OCI-LY3 (cell line): Measurements from ENCODE around the gene ASIC4.

Experiments used
- H2AFZ ChIP-seq: fragments of 200-600, 300-600 bp; shearing (Covaris generic); 2 replicates; pipeline ENCODE4 v1.6.0; 2014; ENCODE audit warnings: antibody characterized with exemption, low read depth, low read length
- H3K27ac ChIP-seq: fragments of 200-600, 300-600 bp; sonication (generic); 2 replicates; pipeline ENCODE4 v1.5.1; 2014; ENCODE audit warnings: mild to moderate bottlenecking, low read length, moderate library complexity, mixed read lengths
- H3K27me3 ChIP-seq: fragments of 200-600, 300-600 bp; sonication (generic); 2 replicates; pipeline ENCODE4 v1.6.1; 2014; ENCODE audit warnings: low read depth, low read length, mixed read lengths
- H3K36me3 ChIP-seq: fragments of 200-600, 300-600 bp; sonication (generic); replicated peaks from 2 replicates; pipeline ENCODE3; 2014; ENCODE audit warnings: low read depth, low read length, mixed read lengths
- H3K4me1 ChIP-seq: fragments of 300-600, 200-600 bp; sonication (generic); 2 replicates; pipeline ENCODE4 v1.6.1; 2014; ENCODE audit warnings: low read length, mixed read lengths
- H3K4me2 ChIP-seq: fragments of 200-600, 300-600 bp; sonication (generic); 2 replicates; pipeline ENCODE4 v1.6.1; 2014; ENCODE audit warnings: low read length, mixed read lengths
- H3K4me3 ChIP-seq: fragments of 300-600, 200-600 bp; sonication (generic); 2 replicates; pipeline ENCODE4 v1.5.1; 2014; ENCODE audit warnings: antibody characterized with exemption, mild to moderate bottlenecking, low read length, moderate library complexity
- H3K79me2 ChIP-seq: fragments of 300-600, 200-600 bp; shearing (Covaris generic); 2 replicates; pipeline ENCODE4 v1.6.1; 2014; ENCODE audit warnings: mild to moderate bottlenecking, low read length, mixed read lengths
- H3K9ac ChIP-seq: fragments of 300-600, 200-600 bp; shearing (Covaris generic); 2 replicates; pipeline ENCODE4 v1.6.0; 2014; ENCODE audit warnings: mild to moderate bottlenecking, low read length, moderate library complexity
- H3K9me3 ChIP-seq: fragments of 200-600, 300-600 bp; shearing (Covaris generic); 2 replicates; pipeline ENCODE4 v1.6.1; 2014; ENCODE audit warnings: low read length, mixed read lengths; ENCODE audit not compliant: insufficient read depth
- H4K20me1 ChIP-seq: fragments of 200-600, 300-600 bp; sonication (generic); 2 replicates; pipeline ENCODE4 v1.6.1; 2016; ENCODE audit warnings: low read length, mixed read lengths; ENCODE audit not compliant: insufficient read depth
- EZH2phosphoT487 ChIP-seq: fragments of 200-600 bp; shearing (Covaris generic); IDR thresholded peaks from 2 replicates; pipeline ENCODE4 v1.6.1; 2018; ENCODE audit warnings: antibody characterized with exemption, mixed run types, low read depth
- TF ChIP-seq, protein P1 (sequence below): fragments of 200-600, 300-600 bp; sonication (generic); IDR thresholded peaks from 2 replicates; pipeline ENCODE4 v1.5.1; 2014; ENCODE audit warnings: antibody characterized with exemption, low read length, low read depth

The ASIC4 gene

DNA sequence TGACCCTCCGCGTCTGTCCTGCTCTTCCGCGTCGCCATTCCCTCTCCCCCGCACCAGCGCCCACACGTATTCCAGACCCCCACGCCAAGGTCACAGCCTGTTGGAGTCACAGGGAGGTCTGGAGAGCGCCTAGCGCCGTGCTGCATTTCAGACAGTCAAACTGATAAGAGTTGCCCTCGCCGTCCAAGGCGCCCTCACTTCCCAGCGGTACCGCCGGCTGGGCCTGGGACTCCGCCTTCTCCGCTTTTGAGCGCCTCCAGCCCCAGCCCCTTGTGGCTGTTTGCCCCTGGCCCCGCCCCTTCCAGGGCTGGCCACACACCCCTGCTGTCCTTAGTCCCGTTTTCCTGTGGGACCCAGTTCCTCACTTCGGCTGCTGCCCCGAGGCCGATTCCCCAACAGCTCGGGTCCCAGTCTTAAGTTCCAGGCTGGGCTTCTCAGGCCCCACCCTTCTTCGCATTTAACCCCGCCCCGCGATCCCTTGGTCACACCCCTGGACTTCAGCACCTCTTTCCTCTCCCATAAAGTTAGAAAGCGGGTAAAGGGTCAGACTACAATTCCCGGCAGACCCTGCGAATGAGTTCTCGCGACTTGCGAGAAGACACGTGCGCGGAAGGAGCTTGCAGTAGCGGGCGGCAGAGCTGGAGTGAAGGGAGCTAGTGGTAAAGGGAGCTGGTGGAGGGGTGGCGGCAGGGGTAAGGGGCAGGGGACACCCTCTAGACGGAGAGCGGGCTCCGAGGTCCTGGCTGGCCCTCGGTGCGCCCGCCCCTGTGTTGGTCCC is 15.8 kb upstream of the ASIC4 start, which contains the start of gene GMPPA:
Gene GMPPA, plus strand, starts transcription at position 612 of the 778 bp plus-strand sequence. CDS start 1,085 bp downstream, outside the sequence.
- Histone ChIP-seq H2AFZ (peak within 1 kb of the TSS; percentile 64; the same call in 1 of the 2 replicates), H3K4me1 (peaks cover 11% of the 10 kb centered on the region), H3K36me3 (no peaks in the 10 kb centered on the region), H3K27ac (peak within 1 kb of the TSS; percentile 29; the same call in 1 of the 2 replicates), H3K4me2 (peak within 1 kb of the TSS; percentile 91), H3K9me3 (no peaks in the 10 kb centered on the region), H3K79me2 (peaks cover 11% of the 10 kb centered on the region), H4K20me1 (no peaks in the 10 kb centered on the region), H3K27me3 (peaks cover 8% of the 10 kb centered on the region; the same call in 1 of the 2 replicates), H3K4me3 (peak within 1 kb of the TSS; percentile 98), H3K9ac (peak within 1 kb of the TSS; percentile 88)
- TF ChIP-seq, protein P1, sequence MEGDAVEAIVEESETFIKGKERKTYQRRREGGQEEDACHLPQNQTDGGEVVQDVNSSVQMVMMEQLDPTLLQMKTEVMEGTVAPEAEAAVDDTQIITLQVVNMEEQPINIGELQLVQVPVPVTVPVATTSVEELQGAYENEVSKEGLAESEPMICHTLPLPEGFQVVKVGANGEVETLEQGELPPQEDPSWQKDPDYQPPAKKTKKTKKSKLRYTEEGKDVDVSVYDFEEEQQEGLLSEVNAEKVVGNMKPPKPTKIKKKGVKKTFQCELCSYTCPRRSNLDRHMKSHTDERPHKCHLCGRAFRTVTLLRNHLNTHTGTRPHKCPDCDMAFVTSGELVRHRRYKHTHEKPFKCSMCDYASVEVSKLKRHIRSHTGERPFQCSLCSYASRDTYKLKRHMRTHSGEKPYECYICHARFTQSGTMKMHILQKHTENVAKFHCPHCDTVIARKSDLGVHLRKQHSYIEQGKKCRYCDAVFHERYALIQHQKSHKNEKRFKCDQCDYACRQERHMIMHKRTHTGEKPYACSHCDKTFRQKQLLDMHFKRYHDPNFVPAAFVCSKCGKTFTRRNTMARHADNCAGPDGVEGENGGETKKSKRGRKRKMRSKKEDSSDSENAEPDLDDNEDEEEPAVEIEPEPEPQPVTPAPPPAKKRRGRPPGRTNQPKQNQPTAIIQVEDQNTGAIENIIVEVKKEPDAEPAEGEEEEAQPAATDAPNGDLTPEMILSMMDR: no peak
- TF ChIP-seq EZH2phosphoT487: no peak

DNA sequence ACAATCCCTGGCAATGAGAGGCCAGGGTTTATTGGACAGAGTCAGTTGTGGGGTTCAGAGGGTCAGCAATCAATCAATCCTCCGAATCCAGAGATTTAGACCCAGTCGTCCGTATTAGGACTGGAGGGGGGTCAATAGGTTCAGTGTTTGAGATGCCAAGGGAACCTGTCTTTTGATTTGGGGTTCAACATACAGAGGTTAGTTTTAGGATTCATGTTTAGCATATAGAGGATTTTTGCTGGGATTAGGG is 15.3 kb upstream of the ASIC4 start:
- Histone ChIP-seq H3K27ac (no peak overlapping the region), H3K4me1 (peaks cover 11% of the 10 kb centered on the region), H3K36me3 (no peaks in the 10 kb centered on the region), H3K27me3 (peaks cover 8% of the 10 kb centered on the region; the same call in 1 of the 2 replicates), H3K9me3 (no peaks in the 10 kb centered on the region), H3K4me2 (peak overlapping the region; percentile 91), H3K4me3 (peak overlapping the region; percentile 98), H3K79me2 (peaks cover 11% of the 10 kb centered on the region), H4K20me1 (no peaks in the 10 kb centered on the region), H3K9ac (peak overlapping the region; percentile 88), H2AFZ (no peak overlapping the region)
- no peak for TF ChIP-seq EZH2phosphoT487
- TF ChIP-seq, protein P1: no peak

DNA sequence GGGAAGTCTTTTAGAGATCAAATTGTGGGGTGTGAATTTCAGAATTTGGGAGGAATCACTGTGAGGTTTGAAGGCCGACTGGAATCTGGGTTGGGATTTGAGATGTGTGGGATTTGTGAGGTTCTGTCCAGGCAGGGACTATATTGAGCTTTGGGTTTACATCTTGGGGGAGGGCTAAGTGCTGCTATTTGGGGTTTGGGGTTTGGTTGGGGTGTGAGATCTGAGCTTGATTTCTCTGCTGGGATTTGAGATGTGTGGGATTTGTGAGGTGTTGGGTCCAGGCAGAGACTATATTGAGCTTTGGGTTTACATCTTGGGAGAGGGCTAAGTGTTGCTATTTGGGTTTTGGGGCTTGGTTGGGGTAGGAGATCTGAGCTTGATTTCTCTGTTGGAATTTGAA is 14.7 kb upstream of the ASIC4 start:
- Histone ChIP-seq H4K20me1 (no peaks in the 10 kb centered on the region), H3K9me3 (no peaks in the 10 kb centered on the region), H3K4me2 (peak overlapping the region; percentile 91), H3K79me2 (peaks cover 11% of the 10 kb centered on the region), H3K27ac (no peak overlapping the region), H3K36me3 (no peaks in the 10 kb centered on the region), H3K9ac (peak overlapping the region; percentile 88), H3K27me3 (peaks cover 7% of the 10 kb centered on the region; the same call in 1 of the 2 replicates), H2AFZ (no peak overlapping the region), H3K4me1 (peaks cover 11% of the 10 kb centered on the region), H3K4me3 (peak overlapping the region; percentile 98)
- TF ChIP-seq, protein P1: no peak
- TF ChIP-seq EZH2phosphoT487: no peak

DNA sequence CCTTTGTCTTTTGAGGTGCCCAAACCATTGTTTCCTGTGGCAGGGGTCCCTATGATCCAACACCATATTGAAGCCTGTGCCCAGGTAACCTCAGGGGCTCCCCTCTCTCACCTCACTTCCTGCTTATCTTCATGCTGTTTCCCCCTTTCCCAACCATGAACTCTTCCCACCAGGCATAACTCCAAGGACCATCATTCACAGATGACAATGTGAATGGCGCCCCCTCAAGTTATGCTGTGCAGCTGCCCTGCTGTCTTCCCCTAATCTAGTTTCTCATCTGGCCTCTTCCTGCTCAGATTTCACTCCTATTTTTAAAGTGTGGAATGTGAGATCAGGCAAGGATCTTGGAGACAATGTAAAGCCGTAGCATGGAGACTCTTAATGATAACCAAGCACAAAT is 14.1 kb upstream of the ASIC4 start:
- no peaks in the 10 kb centered on the region for H4K20me1 ChIP-seq
- peaks cover 11% of the 10 kb centered on the region for H3K4me1 ChIP-seq
- H3K27me3 ChIP-seq: peaks cover 1% of the 10 kb centered on the region; the same call in 1 of the 2 replicates
- peak overlapping the region; percentile 91 for H3K4me2 ChIP-seq
- no peak overlapping the region for H3K9ac ChIP-seq
- H3K79me2 ChIP-seq: peaks cover 11% of the 10 kb centered on the region
- no peaks in the 10 kb centered on the region for H3K9me3 ChIP-seq
- H3K36me3 ChIP-seq: no peaks in the 10 kb centered on the region
- peak overlapping the region; percentile 98; the same call in 1 of the 2 replicates for H3K4me3 ChIP-seq
- H2AFZ ChIP-seq: no peak overlapping the region
- TF ChIP-seq, protein P1: peak; percentile 14; the same call in 1 of the 2 replicates
- no peak for TF ChIP-seq EZH2phosphoT487
- no peak overlapping the region for H3K27ac ChIP-seq
